HG02981 (cell line): ENCODE measurements around the gene COX10.

Source experiments
- ATAC-seq: cut with Tn5 transposase; IDR thresholded peaks from one replicate; pipeline ENCODE4 v1.9.1; 2021; ENCODE audit warnings: mild to moderate bottlenecking, moderate library complexity; ENCODE audit not compliant: unreplicated experiment

The COX10 gene

GRCh38 chr17:14245002-14245401 is 175.7 kb downstream of the COX10 start:
- no peak for ATAC-seq

- no peak for ATAC-seq
Measured at GRCh38 chr17:14245629-14246028, 176.3 kb downstream of the COX10 start.
